PC-3 (cell line): Measurements from ENCODE around the gene SPHKAP. TPM values are rescaled to one million over a fixed set of nuclear protein-coding genes. Genes with fewer than 3 reads are reported as not detected.

ENCODE experiments used
- ATAC-seq: fragments of 200-7000 bp; cut with Tn5 transposase; 2 replicates; pipeline ENCODE4 v1.9.1; 2020; ENCODE audit warnings: mild to moderate bottlenecking, moderate library complexity
- BruUV-seq: library from RNA; stranded (reverse); fragments of 400-500 nt; replicated peaks from 2 replicates; lab custom pipeline; 2021; lab: Mats Ljungman, UMichigan
- CTCF ChIA-PET: fragments of 300-600 bp; sonication (Branson Sonifier 250); formaldehyde crosslinking; loops from one replicate; lab custom pipeline; 2022; ENCODE audit warnings: antibody characterized with exemption; lab: Charles Lee
- POLR2A ChIA-PET: fragments of 300-600 bp; sonication (Branson Sonifier 250); formaldehyde crosslinking; loops from one replicate; lab custom pipeline; 2022; ENCODE audit warnings: antibody characterized with exemption; ENCODE audit not compliant: unreplicated experiment; lab: Charles Lee
- DNase-seq: peaks from one replicate; pipeline ENCODE4 v3.0.0-alpha.2; 2015
- H2AFZ ChIP-seq: fragments of 300-600 bp; sonication (generic); 2 replicates; pipeline ENCODE4 v1.6.0; 2016; ENCODE audit warnings: antibody characterized with exemption, low read length
- H3F3A ChIP-seq: fragments of 300-600 bp; sonication (generic); one replicate; pipeline ENCODE4 v1.6.0; 2017; ENCODE audit warnings: antibody characterized with exemption, low read length, control low read depth, mild to moderate bottlenecking; ENCODE audit not compliant: unreplicated experiment
- H3K27ac ChIP-seq: fragments of 300-600 bp; sonication (generic); 2 replicates; pipeline ENCODE4 v1.5.1; 2016; ENCODE audit warnings: mild to moderate bottlenecking, low read length
- H3K27me3 ChIP-seq: fragments of 300-600 bp; sonication (generic); 2 replicates; pipeline ENCODE4 v1.6.1; 2016; ENCODE audit warnings: low read length, mixed read lengths
- H3K36me3 ChIP-seq: fragments of 300-600 bp; sonication (generic); 2 replicates; pipeline ENCODE4 v1.6.1; 2016; ENCODE audit warnings: low read depth, mixed run types, low read length, mixed read lengths
- H3K4me1 ChIP-seq: fragments of 300-600 bp; sonication (generic); 2 replicates; pipeline ENCODE4 v1.5.1; 2016; ENCODE audit warnings: low read length; ENCODE audit not compliant: insufficient read depth
- H3K4me2 ChIP-seq: fragments of 300-600 bp; sonication (generic); 2 replicates; pipeline ENCODE4 v1.6.0; 2016; ENCODE audit warnings: low read length
- H3K4me3 ChIP-seq: fragments of 300-600 bp; sonication (generic); 2 replicates; pipeline ENCODE4 v1.5.1; 2016; ENCODE audit warnings: mild to moderate bottlenecking, low read length, mixed read lengths
- H3K79me2 ChIP-seq: fragments of 300-600 bp; sonication (generic); 2 replicates; pipeline ENCODE4 v1.6.1; 2017; ENCODE audit warnings: low read length, mixed read lengths
- H3K9ac ChIP-seq: fragments of 300-600 bp; sonication (generic); 2 replicates; pipeline ENCODE4 v1.6.0; 2016; ENCODE audit warnings: mild to moderate bottlenecking, low read length
- H3K9me2 ChIP-seq: fragments of 300-600 bp; sonication (generic); replicated peaks from 2 replicates; pipeline ENCODE4 v1.6.1; 2016; ENCODE audit warnings: mixed run types, low read length, mixed read lengths
- H3K9me3 ChIP-seq: fragments of 300-600 bp; sonication (generic); 2 replicates; pipeline ENCODE4 v1.6.1; 2016; ENCODE audit warnings: low read length, mixed read lengths
- H4K20me1 ChIP-seq: fragments of 300-600 bp; sonication (generic); 2 replicates; pipeline ENCODE4 v1.6.1; 2016; ENCODE audit warnings: low read length, mixed read lengths
- EZH2 ChIP-seq: fragments of 300-600 bp; sonication (generic); IDR thresholded peaks from one replicate; pipeline ENCODE4 v1.6.1; 2017; ENCODE audit warnings: antibody characterized with exemption, mild to moderate bottlenecking, low read length; ENCODE audit not compliant: unreplicated experiment
- EZH2phosphoT487 ChIP-seq: fragments of 300-600 bp; sonication (generic); IDR thresholded peaks from 2 replicates; pipeline ENCODE4 v1.6.1; 2018; ENCODE audit warnings: mild to moderate bottlenecking, antibody characterized with exemption, low read length, borderline replicate concordance
- intact Hi-C: fragments of 100-400 bp; cut with micrococcal nuclease; formaldehyde crosslinking; loops from 2 replicates; pipeline ENCODE4 v1.9.0; 2023
- total RNA-seq: library from RNA; depleted of rRNA; stranded (reverse); fragments of >200 nt; gene quantifications from 2 replicates; pipeline ENCODE4 v1.2.3, GENCODE V29; 2014
- TF ChIP-seq, protein P1 (sequence below): fragments of 300-600 bp; sonication (generic); conservative IDR thresholded peaks from 2 replicates; pipeline ENCODE4 v1.5.1; 2017; ENCODE audit warnings: antibody characterized with exemption, low read depth, mild to moderate bottlenecking, low read length

The SPHKAP gene
- total RNA-seq, 1 experiment from 2014 or later = not detected

DNA sequence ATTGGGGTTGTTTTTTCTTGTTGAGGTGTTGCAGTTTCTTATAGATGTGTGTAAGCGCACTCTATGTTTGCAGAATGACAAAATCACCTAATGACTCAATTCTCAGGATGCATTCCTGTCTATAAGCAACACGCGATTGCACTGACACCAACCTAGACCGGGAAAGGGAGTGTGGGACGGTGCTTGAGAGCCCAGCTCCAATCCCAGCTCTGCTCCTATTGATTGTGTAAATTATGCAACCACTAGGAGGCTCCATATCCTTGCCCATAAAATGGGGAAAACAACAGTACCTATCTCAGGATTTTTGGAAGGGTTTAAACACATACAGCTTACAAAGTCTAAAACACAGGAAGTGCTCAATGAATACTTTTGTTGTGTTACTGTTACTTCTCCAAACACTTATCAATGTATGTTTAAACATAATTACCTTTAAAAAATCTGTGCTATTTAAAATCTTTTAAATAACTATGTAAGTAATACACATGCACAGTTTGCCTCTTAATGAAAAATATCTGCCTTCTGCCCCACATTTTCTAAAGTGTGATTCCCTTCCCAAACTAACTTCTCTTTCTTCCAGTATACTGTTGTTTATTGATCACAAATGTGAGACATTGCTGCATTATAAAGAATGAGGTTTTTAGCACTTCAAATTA is 132.5 kb downstream of the SPHKAP start:
- peak; percentile 99 for ATAC-seq
- CTCF ChIA-PET = interaction anchor here (0.6 to 1.0 kb wide), 2 partner anchors 307 to 609 kb away, joined by 3 to 8 read pairs; no protein-coding TSS in a partner anchor
- BruUV-seq = no TSS peak
- Histone ChIP-seq H3K4me1 (peaks cover 15% of the 10 kb centered on the region), H3K9me2 (no peaks in the 10 kb centered on the region), H4K20me1 (no peaks in the 10 kb centered on the region), H3K4me2 (peak overlapping the region; percentile 40; the same call in 1 of the 2 replicates), H3K79me2 (no peaks in the 10 kb centered on the region), H2AFZ (no peak overlapping the region), H3F3A (no peaks in the 10 kb centered on the region), H3K36me3 (no peaks in the 10 kb centered on the region), H3K27ac (0 out of 2 replicates have a peak overlapping the region, but pooled peaks have one; percentile 49), H3K9me3 (no peaks in the 10 kb centered on the region), H3K27me3 (no peaks in the 10 kb centered on the region), H3K4me3 (no peak overlapping the region), H3K9ac (no peak overlapping the region)
- TF ChIP-seq, protein P1, sequence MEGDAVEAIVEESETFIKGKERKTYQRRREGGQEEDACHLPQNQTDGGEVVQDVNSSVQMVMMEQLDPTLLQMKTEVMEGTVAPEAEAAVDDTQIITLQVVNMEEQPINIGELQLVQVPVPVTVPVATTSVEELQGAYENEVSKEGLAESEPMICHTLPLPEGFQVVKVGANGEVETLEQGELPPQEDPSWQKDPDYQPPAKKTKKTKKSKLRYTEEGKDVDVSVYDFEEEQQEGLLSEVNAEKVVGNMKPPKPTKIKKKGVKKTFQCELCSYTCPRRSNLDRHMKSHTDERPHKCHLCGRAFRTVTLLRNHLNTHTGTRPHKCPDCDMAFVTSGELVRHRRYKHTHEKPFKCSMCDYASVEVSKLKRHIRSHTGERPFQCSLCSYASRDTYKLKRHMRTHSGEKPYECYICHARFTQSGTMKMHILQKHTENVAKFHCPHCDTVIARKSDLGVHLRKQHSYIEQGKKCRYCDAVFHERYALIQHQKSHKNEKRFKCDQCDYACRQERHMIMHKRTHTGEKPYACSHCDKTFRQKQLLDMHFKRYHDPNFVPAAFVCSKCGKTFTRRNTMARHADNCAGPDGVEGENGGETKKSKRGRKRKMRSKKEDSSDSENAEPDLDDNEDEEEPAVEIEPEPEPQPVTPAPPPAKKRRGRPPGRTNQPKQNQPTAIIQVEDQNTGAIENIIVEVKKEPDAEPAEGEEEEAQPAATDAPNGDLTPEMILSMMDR = peak; percentile 81
- no peak for TF ChIP-seq EZH2
- POLR2A ChIA-PET = no interaction called here
- DNase-seq = peak; percentile 95
- intact Hi-C loops = loop anchor here (1.0 to 10.0 kb wide), 6 partner anchors 157 to 1224 kb away; no protein-coding TSS in a partner anchor

DNA sequence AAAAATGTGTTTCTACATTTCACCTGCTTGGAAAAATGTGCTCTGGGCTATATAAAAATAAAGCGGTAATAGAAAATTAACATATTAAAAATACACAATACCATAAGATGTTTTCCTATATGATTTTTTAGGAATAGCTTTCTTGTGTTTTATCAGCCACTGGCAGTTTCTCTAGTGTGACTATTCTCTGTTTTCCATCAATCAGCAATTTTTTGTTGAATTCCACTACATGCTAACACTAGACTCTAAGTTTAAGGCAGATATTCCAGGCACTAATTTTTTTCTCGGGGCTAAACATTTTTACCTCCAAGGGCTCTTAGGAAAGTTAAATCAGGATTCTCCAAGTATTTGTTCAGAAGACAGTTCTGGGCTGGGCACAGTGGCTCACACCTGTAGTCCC is 140.5 kb downstream of the SPHKAP start:
- Histone ChIP-seq H3K9me3 (no peaks in the 10 kb centered on the region), H3K9me2 (no peaks in the 10 kb centered on the region), H3K4me3 (no peak overlapping the region), H3F3A (no peaks in the 10 kb centered on the region), H3K36me3 (no peaks in the 10 kb centered on the region), H2AFZ (no peak overlapping the region), H3K79me2 (no peaks in the 10 kb centered on the region), H3K27ac (no peak overlapping the region), H4K20me1 (no peaks in the 10 kb centered on the region), H3K4me2 (no peak overlapping the region), H3K9ac (no peak overlapping the region), H3K27me3 (no peaks in the 10 kb centered on the region), H3K4me1 (no peaks in the 10 kb centered on the region)
- intact Hi-C loops = loop anchor here (10.0 kb wide), 2 partner anchors 364 to 504 kb away; no protein-coding TSS in a partner anchor
- BruUV-seq = no TSS peak
- DNase-seq (no peak), ATAC-seq (no peak)
- ChIA-PET POLR2A (no interaction called here), CTCF (no interaction called here)
- TF ChIP-seq, protein P1 = no peak
- TF ChIP-seq EZH2phosphoT487 = no peak
- no peak for TF ChIP-seq EZH2
